Measurements from ENCODE around the gene YPEL4. TPM values are rescaled to one million over a fixed set of nuclear protein-coding genes. Genes with fewer than 3 reads are reported as not detected.

Gene YPEL4
- total and polyA plus RNA-seq, 4 experiments from 2014 or later: 0.23 to 12.6 (median 11.8) TPM; not detected in 1

DNA sequence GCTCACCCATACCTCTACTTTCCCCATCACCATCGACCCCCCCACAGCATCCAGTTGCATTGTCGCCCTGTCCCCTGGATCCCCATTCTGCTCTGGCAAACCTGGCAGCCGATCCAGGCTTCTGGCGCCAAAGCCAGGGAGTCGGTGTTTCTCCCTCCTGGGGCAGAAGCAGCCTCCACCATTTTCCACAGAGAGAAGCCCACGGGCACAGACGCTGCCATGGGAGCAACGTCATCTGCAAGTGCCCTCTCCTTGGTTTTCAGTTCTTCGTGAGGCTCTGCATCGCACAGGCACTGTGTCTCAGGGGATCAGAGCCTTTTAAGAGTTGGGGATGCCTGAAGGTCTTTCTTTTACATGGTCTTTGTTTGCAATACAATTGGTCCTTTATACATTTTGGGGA, 2.3 kb downstream of the YPEL4 start:
- CTCF ChIA-PET (ENCODE audit: partially characterized antibody): interaction anchor here (0.9 to 3.8 kb wide), 7 partner anchors 13 to 191 kb away, joined by 3 to 16 read pairs (median 4); no protein-coding TSS in a partner anchor
- no peaks in the 10 kb centered on the region for H3K36me3 ChIP-seq (ENCODE audit: insufficient read depth, low read length)
- POLR2A ChIA-PET (ENCODE audit: partially characterized antibody): no interaction called here
- Mint-ChIP-seq H3K27me3 (peaks cover 32 to 47% of the 10 kb centered on the region in 2 donors), H3K4me1 (peaks cover 20 to 51% (median 29%) of the 10 kb centered on the region in 4 donors), H3K9me3 (no peaks in the 10 kb centered on the region), H3K27ac (peak overlapping the region in 4 of 7 donors; percentile 12 to 96 (median 58)), H3K4me3 (peak overlapping the region in 2 of 8 donors; percentile 56 to 94), H3K36me3 (peaks cover 0 to 2% of the 10 kb centered on the region in 2 donors)
- no peak for DNase-seq
- peaks cover 37% of the 10 kb centered on the region for H3K27me3 ChIP-seq (ENCODE audit: insufficient read depth, low read length)
- intact Hi-C loops (cut with micrococcal nuclease): loop anchor here (10.0 kb wide), 1 partner anchor 877 kb away; no protein-coding TSS in a partner anchor
- H3K4me3 ChIP-seq (ENCODE audit: low read length in 2 of 2): no peak overlapping the region
- no peak overlapping the region for H3K27ac ChIP-seq (ENCODE audit: low read depth, low read length)
- peaks cover 22% of the 10 kb centered on the region for H3K4me1 ChIP-seq (ENCODE audit: insufficient read depth, low read length)
- H3K9me3 ChIP-seq (ENCODE audit: control insufficient read depth in 1 of 2, low read length in 2 of 2): no peaks in the 10 kb centered on the region

DNA sequence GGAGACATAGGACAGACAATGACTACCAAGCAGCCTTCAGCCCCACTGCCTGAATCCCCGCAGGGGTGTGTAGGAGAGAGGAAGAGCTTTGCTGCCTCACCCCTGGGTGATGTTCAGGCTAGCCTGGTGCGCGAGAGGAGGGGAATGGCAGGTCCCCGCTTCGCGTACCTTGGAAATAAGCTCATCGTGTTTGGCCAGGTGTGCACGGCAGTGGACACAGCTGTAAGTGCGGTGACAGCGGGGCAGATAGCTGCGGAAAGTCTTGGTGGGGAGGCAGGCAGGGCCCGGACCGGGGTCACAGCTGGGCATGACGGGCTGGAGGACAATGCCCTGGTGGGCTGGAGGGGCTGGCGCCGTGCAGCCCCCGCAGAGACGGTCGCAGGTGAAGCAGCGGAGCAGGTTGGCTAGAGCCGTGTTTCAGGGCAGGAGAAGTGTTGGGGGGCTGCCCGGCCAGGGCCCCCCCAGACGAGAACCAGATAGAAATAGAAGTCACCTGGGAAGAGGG, 2.9 kb downstream of the YPEL4 start:
- peaks cover 20 to 51% (median 29%) of the 10 kb centered on the region in 4 donors for H3K4me1 Mint-ChIP-seq
- peaks cover 0 to 2% of the 10 kb centered on the region in 2 donors for H3K36me3 Mint-ChIP-seq
- POLR2A ChIA-PET (ENCODE audit: partially characterized antibody): no interaction called here
- H3K36me3 ChIP-seq (ENCODE audit: insufficient read depth, low read length): no peaks in the 10 kb centered on the region
- peak overlapping the region in 3 of 7 donors; percentile 11 to 78 (median 57) for H3K27ac Mint-ChIP-seq
- no peaks in the 10 kb centered on the region for H3K9me3 Mint-ChIP-seq
- H3K27me3 ChIP-seq (ENCODE audit: insufficient read depth, low read length): peaks cover 37% of the 10 kb centered on the region
- H3K4me3 ChIP-seq (ENCODE audit: low read length in 2 of 2): no peak overlapping the region
- peaks cover 22% of the 10 kb centered on the region for H3K4me1 ChIP-seq (ENCODE audit: insufficient read depth, low read length)
- CTCF ChIA-PET (ENCODE audit: partially characterized antibody): interaction anchor here (0.9 to 3.8 kb wide), 7 partner anchors 12 to 190 kb away, joined by 3 to 16 read pairs (median 4); no protein-coding TSS in a partner anchor
- H3K27ac ChIP-seq (ENCODE audit: low read depth, low read length): no peak overlapping the region
- peaks cover 32 to 47% of the 10 kb centered on the region in 2 donors for H3K27me3 Mint-ChIP-seq
- intact Hi-C loops (cut with micrococcal nuclease): loop anchor here (10.0 kb wide), 1 partner anchor 878 kb away; no protein-coding TSS in a partner anchor
- peak overlapping the region in 3 of 8 donors; percentile 2 to 61 (median 56) for H3K4me3 Mint-ChIP-seq
- no peaks in the 10 kb centered on the region for H3K9me3 ChIP-seq (ENCODE audit: control insufficient read depth in 1 of 2, low read length in 2 of 2)
- no peak for DNase-seq

- Histone ChIP-seq H3K4me1 (ENCODE audit: insufficient read depth, low read length) (peaks cover 22% of the 10 kb centered on the region), H3K9me3 (ENCODE audit: control insufficient read depth in 1 of 2, low read length in 2 of 2) (no peaks in the 10 kb centered on the region), H3K36me3 (ENCODE audit: insufficient read depth, low read length) (no peaks in the 10 kb centered on the region), H3K27ac (ENCODE audit: low read depth, low read length) (no peak overlapping the region), H3K4me3 (ENCODE audit: low read length in 2 of 2) (no peak overlapping the region), H3K27me3 (ENCODE audit: insufficient read depth, low read length) (peaks cover 37% of the 10 kb centered on the region)
- intact Hi-C loops (cut with micrococcal nuclease): loop anchor here (10.0 kb wide), 1 partner anchor 879 kb away; no protein-coding TSS in a partner anchor
- Mint-ChIP-seq H3K9me3 (no peaks in the 10 kb centered on the region), H3K27ac (peak overlapping the region in 4 of 7 donors; percentile 11 to 70 (median 38)), H3K4me3 (peak overlapping the region in 2 of 8 donors; percentile 2 to 61), H3K27me3 (peaks cover 32 to 51% of the 10 kb centered on the region in 2 donors), H3K36me3 (peaks cover 0 to 2% of the 10 kb centered on the region in 2 donors), H3K4me1 (peaks cover 20 to 50% (median 29%) of the 10 kb centered on the region in 4 donors)
- DNase-seq: no peak
- CTCF ChIA-PET (ENCODE audit: partially characterized antibody): interaction anchor here (1.1 to 3.8 kb wide), 5 partner anchors 12 to 189 kb away, joined by 3 to 16 read pairs (median 4); no protein-coding TSS in a partner anchor
- POLR2A ChIA-PET (ENCODE audit: partially characterized antibody): no interaction called here
Observed at GRCh38 chr11:57646194-57646798, 3.4 kb downstream of the YPEL4 start.

- intact Hi-C loops (cut with micrococcal nuclease): loop anchor here (2.0 to 10.0 kb wide), 2 partner anchors 147 to 879 kb away; no protein-coding TSS in a partner anchor
- DNase-seq: no peak
- CTCF ChIA-PET (ENCODE audit: partially characterized antibody): interaction anchor here (1.5 to 8.0 kb wide), 10 partner anchors 11 to 188 kb away, joined by 3 to 181 read pairs (median 10); partner anchors contain the start of gene UBE2L6
Observed at GRCh38 chr11:57645689-57646085, 4.0 kb downstream of the YPEL4 start.

DNA sequence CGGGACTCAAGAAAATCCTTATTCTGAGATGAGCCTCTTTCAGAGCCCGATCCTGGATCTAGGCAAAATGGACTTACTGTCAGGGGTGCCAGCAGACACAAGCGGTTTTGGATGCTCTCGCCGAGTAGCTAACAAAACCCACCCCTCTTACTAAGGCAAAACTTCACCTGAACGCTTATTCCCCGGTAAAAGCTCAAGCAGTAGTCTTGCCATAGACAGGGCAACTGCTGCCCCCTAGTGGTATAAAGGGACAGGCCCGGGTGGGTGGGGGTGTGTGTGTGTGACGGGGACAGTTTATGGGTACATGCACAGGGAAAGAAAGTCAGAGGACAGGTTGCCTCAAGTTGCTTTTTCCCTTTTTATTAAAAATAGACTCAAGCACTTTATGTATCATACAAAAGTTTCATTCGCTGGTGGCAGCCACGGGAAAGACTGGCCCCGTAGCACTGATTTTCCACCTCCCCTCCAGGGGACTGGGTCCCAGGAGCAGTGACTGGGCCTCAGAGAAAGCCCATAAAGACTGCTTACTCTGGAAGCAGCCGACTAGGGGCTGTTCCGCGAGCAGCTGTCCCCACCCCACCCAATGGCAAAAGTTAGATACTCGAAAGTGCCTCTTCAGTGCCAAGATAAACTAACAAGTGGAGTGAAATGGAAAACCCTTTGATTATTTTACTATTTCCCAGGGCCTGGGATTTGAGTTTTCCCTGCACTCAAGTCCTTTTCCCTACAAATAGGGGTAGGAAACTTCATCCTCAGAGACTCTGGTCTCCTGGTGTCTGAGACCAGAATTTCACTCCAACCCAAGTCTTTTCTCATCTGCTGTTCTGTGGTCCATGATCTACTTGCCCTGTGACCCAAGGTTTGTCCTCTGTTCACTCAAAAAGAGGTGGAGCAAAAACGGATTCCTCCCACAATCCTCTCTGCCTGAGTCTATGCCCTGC, 4.7 kb downstream of the YPEL4 start:
- CTCF ChIA-PET (ENCODE audit: partially characterized antibody): interaction anchor here (0.7 to 8.0 kb wide), 46 partner anchors 7 to 1005 kb away, joined by 3 to 181 read pairs (median 4); partner anchors contain the start of genes SLC43A1 and UBE2L6
- H3K36me3 Mint-ChIP-seq: peaks cover 0 to 2% of the 10 kb centered on the region in 2 donors
- peaks cover 31 to 50% of the 10 kb centered on the region in 2 donors for H3K27me3 Mint-ChIP-seq
- Histone ChIP-seq H3K9me3 (ENCODE audit: control insufficient read depth in 1 of 2, low read length in 2 of 2) (no peaks in the 10 kb centered on the region), H3K27me3 (ENCODE audit: insufficient read depth, low read length) (peaks cover 37% of the 10 kb centered on the region), H3K4me1 (ENCODE audit: insufficient read depth, low read length) (peaks cover 17% of the 10 kb centered on the region), H3K36me3 (ENCODE audit: insufficient read depth, low read length) (no peaks in the 10 kb centered on the region), H3K27ac (ENCODE audit: low read depth, low read length) (no peak overlapping the region), H3K4me3 (ENCODE audit: low read length in 2 of 2) (no peak overlapping the region)
- intact Hi-C loops (cut with micrococcal nuclease): loop anchor here (1.0 to 10.0 kb wide), 4 partner anchors 148 to 880 kb away; no protein-coding TSS in a partner anchor
- peak overlapping the region in 1 of 8 donors; percentile 67 for H3K4me3 Mint-ChIP-seq
- peak; percentile 82 to 89 (median 86) for DNase-seq
- no peaks in the 10 kb centered on the region for H3K9me3 Mint-ChIP-seq
- H3K4me1 Mint-ChIP-seq: peaks cover 18 to 38% (median 28%) of the 10 kb centered on the region in 4 donors
- H3K27ac Mint-ChIP-seq: peak overlapping the region in 2 of 7 donors; percentile 62 to 69
- POLR2A ChIA-PET (ENCODE audit: partially characterized antibody): interaction anchor here (0.6 to 1.9 kb wide), 7 partner anchors 12 to 882 kb away, joined by 3 to 6 read pairs (median 4); partner anchors contain the start of genes UBE2L6 and ZDHHC5

More at GRCh38 chr11:57645689-57646085, 4.0 kb downstream of the YPEL4 start:
- H3K36me3 Mint-ChIP-seq: peaks cover 0 to 2% of the 10 kb centered on the region in 2 donors
- H3K27ac ChIP-seq (ENCODE audit: low read depth, low read length): no peak overlapping the region
- no peaks in the 10 kb centered on the region for H3K36me3 ChIP-seq (ENCODE audit: insufficient read depth, low read length)
- no peaks in the 10 kb centered on the region for H3K9me3 ChIP-seq (ENCODE audit: control insufficient read depth in 1 of 2, low read length in 2 of 2)
- H3K27me3 ChIP-seq (ENCODE audit: insufficient read depth, low read length): peaks cover 37% of the 10 kb centered on the region
- no peaks in the 10 kb centered on the region for H3K9me3 Mint-ChIP-seq
- H3K4me3 Mint-ChIP-seq: no peak overlapping the region
- peaks cover 20 to 44% (median 29%) of the 10 kb centered on the region in 4 donors for H3K4me1 Mint-ChIP-seq
- H3K27ac Mint-ChIP-seq: peak overlapping the region in 3 of 7 donors; percentile 37 to 70 (median 69)
- no peak overlapping the region for H3K4me3 ChIP-seq (ENCODE audit: low read length in 2 of 2)
- peaks cover 32 to 51% of the 10 kb centered on the region in 2 donors for H3K27me3 Mint-ChIP-seq
- POLR2A ChIA-PET (ENCODE audit: partially characterized antibody): no interaction called here
- peaks cover 22% of the 10 kb centered on the region for H3K4me1 ChIP-seq (ENCODE audit: insufficient read depth, low read length)

DNA sequence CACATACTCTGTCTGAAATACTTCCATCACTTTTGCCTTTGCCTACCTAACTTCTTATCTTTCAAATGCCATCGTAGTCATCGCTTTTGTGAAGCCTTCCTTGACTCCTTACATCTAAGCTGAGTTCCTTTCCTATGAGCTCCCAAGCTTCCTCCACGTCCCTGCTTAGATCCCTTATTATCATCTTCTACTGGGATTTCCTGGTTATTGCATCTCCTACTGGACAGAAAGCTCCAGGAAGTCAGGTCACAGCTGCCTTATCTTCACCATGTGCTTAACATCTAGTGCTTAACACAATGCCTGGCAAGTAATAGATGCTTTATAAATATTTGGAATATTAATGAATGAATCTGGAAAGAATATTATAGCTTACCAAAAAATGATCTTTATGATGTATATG, 5.9 kb downstream of the YPEL4 start:
- no peak for DNase-seq
- H3K9me3 ChIP-seq (ENCODE audit: control insufficient read depth in 1 of 2, low read length in 2 of 2): no peaks in the 10 kb centered on the region
- peaks cover 17% of the 10 kb centered on the region for H3K4me1 ChIP-seq (ENCODE audit: insufficient read depth, low read length)
- H3K36me3 ChIP-seq (ENCODE audit: insufficient read depth, low read length): no peaks in the 10 kb centered on the region
- POLR2A ChIA-PET (ENCODE audit: partially characterized antibody): interaction anchor here (1.1 to 1.9 kb wide), 3 partner anchors 75 to 157 kb away, joined by 5 to 6 read pairs (median 5); partner anchors contain the start of gene UBE2L6
- H3K4me3 ChIP-seq (ENCODE audit: low read length in 2 of 2): no peak overlapping the region
- CTCF ChIA-PET (ENCODE audit: partially characterized antibody): interaction anchor here (0.7 to 8.0 kb wide), 40 partner anchors 8 to 1006 kb away, joined by 3 to 181 read pairs (median 5); partner anchors contain the start of gene UBE2L6
- intact Hi-C loops (cut with micrococcal nuclease): loop anchor here (1.0 to 10.0 kb wide), 4 partner anchors 149 to 881 kb away; no protein-coding TSS in a partner anchor
- H3K27me3 ChIP-seq (ENCODE audit: insufficient read depth, low read length): peaks cover 33% of the 10 kb centered on the region
- no peak overlapping the region for H3K27ac Mint-ChIP-seq
- peaks cover 12 to 30% (median 20%) of the 10 kb centered on the region in 4 donors for H3K4me1 Mint-ChIP-seq
- no peak overlapping the region for H3K4me3 Mint-ChIP-seq
- H3K27me3 Mint-ChIP-seq: peaks cover 30 to 49% of the 10 kb centered on the region in 2 donors
- H3K27ac ChIP-seq (ENCODE audit: low read depth, low read length): no peak overlapping the region
- no peaks in the 10 kb centered on the region for H3K36me3 Mint-ChIP-seq
- H3K9me3 Mint-ChIP-seq: no peaks in the 10 kb centered on the region

All from CD4-positive, alpha-beta memory T cell (primary cell).